Colonic mucosa (tissue), 4 donors: ENCODE results near the gene AURKA. TPM values are rescaled to one million over a fixed set of nuclear protein-coding genes. Genes with fewer than 3 reads are reported as not detected.
A peak's percentile ranks its signal among the peaks of the same experiment; 100 is the strongest.
"Not testable (repeated sequence)": the region's sequence is repeated elsewhere in the genome, so short reads cannot be mapped to it uniquely, and the experiment has no call there.

Experiments
- DNase-seq: peaks from one replicate; pipeline ENCODE4 v3.0.0-alpha.2; 2020
- H3K27ac ChIP-seq: fragments of 200-600 bp; one replicate; pipeline ENCODE4 v1.8.0; 2021
- H3K27me3 ChIP-seq: fragments of 200-600 bp; one replicate; pipeline ENCODE4 v1.8.0; 2021
- H3K36me3 ChIP-seq: fragments of 200-600 bp; one replicate; pipeline ENCODE4 v1.8.0; 2021
- H3K4me1 ChIP-seq: fragments of 200-600 bp; one replicate; pipeline ENCODE4 v1.8.0; 2021; ENCODE audit warnings: mild to moderate bottlenecking
- H3K4me3 ChIP-seq: fragments of 200-600 bp; one replicate; pipeline ENCODE4 v1.8.0; 2021
- H3K9ac ChIP-seq, 2 donors: one replicate each; pipeline ENCODE4 v1.7.0; 2013; ENCODE audit warnings: control low read depth in 2 of 2, low read depth in 2 of 2, low read length in 2 of 2
- H3K9me3 ChIP-seq: fragments of 200-600 bp; one replicate; pipeline ENCODE4 v1.8.0; 2021
- CTCF ChIP-seq: fragments of 200-600 bp; IDR thresholded peaks from one replicate; pipeline ENCODE4 v1.8.0; 2022; ENCODE audit warnings: antibody characterized with exemption, mild to moderate bottlenecking
- intact Hi-C: fragments of 100-400 bp; cut with DNase I; formaldehyde crosslinking; loops from one replicate; pipeline ENCODE4 v1.14.1; 2022
- total RNA-seq, 2 donors: library from RNA; stranded (reverse); fragmentation: NEBNext Ultra II Directional in 1 of 2; extraction: Animal tissue kit (Norgen Biotek cat#: 25700) in 1 of 2; gene quantifications; one replicate each; pipeline ENCODE4 v1.2.1, GENCODE V29; 2021
- donor health status: healthy.
- donor health status: DM: no; HTN: no; CAD: no.
- donor health status: DM: no; HTN: no; CAD: no.

Gene AURKA
- total RNA-seq, 2 donors from 2014 or later, result 25.6 to 62.4 TPM

- TF ChIP-seq CTCF, result no peak
- intact Hi-C loops, result loop anchor here (5.0 kb wide), 1 partner anchor 72 kb away; the partner anchor contains the start of gene RTF2
These were observed 3.2 kb upstream of the AURKA start for GRCh38 chr20:56395166-56395565.

GRCh38 chr20:56393653-56394052, 1.6 kb upstream of the AURKA start:
- no peaks in the 10 kb centered on the region for H3K27me3 ChIP-seq
- H3K27ac ChIP-seq, result no peak overlapping the region
- no peak for DNase-seq
- H3K36me3 ChIP-seq, result peaks cover 19% of the 10 kb centered on the region
- TF ChIP-seq CTCF, result no peak
- intact Hi-C loops, result no loop called here
- no peaks in the 10 kb centered on the region for H3K9me3 ChIP-seq
- H3K4me3 ChIP-seq, result peak overlapping the region; percentile 88
- H3K4me1 ChIP-seq, result peaks cover 6% of the 10 kb centered on the region
- H3K9ac ChIP-seq, result peak overlapping the region in 1 of 2 donors; percentile 85

More at GRCh38 chr20:56395166-56395565, 3.2 kb upstream of the AURKA start:
- H3K9ac ChIP-seq, result no peak overlapping the region
- H3K9me3 ChIP-seq, result no peaks in the 10 kb centered on the region
- H3K4me3 ChIP-seq, result no peak overlapping the region
- H3K36me3 ChIP-seq, result peaks cover 19% of the 10 kb centered on the region
- H3K4me1 ChIP-seq, result peaks cover 6% of the 10 kb centered on the region
- no peaks in the 10 kb centered on the region for H3K27me3 ChIP-seq
- no peak overlapping the region for H3K27ac ChIP-seq
- no peak for DNase-seq

- no peaks in the 10 kb centered on the region for H3K9me3 ChIP-seq
- no peak for TF ChIP-seq CTCF
- peaks cover 6% of the 10 kb centered on the region for H3K4me1 ChIP-seq
- H3K36me3 ChIP-seq, result peaks cover 16% of the 10 kb centered on the region
- H3K9ac ChIP-seq, result peak overlapping the region; percentile 80 to 85
- H3K4me3 ChIP-seq, result peak overlapping the region; percentile 88
- intact Hi-C loops, result no loop called here
- no peak for DNase-seq
- peak overlapping the region; percentile 89 for H3K27ac ChIP-seq
- no peaks in the 10 kb centered on the region for H3K27me3 ChIP-seq
These were observed 967 bp upstream of the AURKA start for GRCh38 chr20:56392881-56393482.

GRCh38 chr20:56391596-56392131, 351 bp downstream of the AURKA start:
- Histone ChIP-seq H3K27ac (peak overlapping the region; percentile 89), H3K4me1 (peaks cover 6% of the 10 kb centered on the region), H3K36me3 (peaks cover 2% of the 10 kb centered on the region), H3K9me3 (no peaks in the 10 kb centered on the region), H3K4me3 (peak overlapping the region; percentile 88), H3K27me3 (no peaks in the 10 kb centered on the region), H3K9ac (peak overlapping the region; percentile 54 to 85)
- TF ChIP-seq CTCF, result no peak
- intact Hi-C loops, result no loop called here
- DNase-seq, result peak; percentile 25

- H3K4me1 ChIP-seq, result peaks cover 6% of the 10 kb centered on the region
- H3K36me3 ChIP-seq, result no peaks in the 10 kb centered on the region
- no peak for TF ChIP-seq CTCF
- H3K27ac ChIP-seq, result peak overlapping the region; percentile 89
- no peaks in the 10 kb centered on the region for H3K27me3 ChIP-seq
- H3K4me3 ChIP-seq, result peak overlapping the region; percentile 88
- H3K9me3 ChIP-seq, result no peaks in the 10 kb centered on the region
- intact Hi-C loops, result no loop called here
- no peak for DNase-seq
- peak overlapping the region in 1 of 2 donors; percentile 65 for H3K9ac ChIP-seq
These were observed 978 bp downstream of the AURKA start for GRCh38 chr20:56391037-56391436.

- intact Hi-C loops, H3K4me3 ChIP-seq, H3K9me3 ChIP-seq, H3K9ac ChIP-seq, H3K4me1 ChIP-seq, DNase-seq, H3K36me3 ChIP-seq, H3K27ac ChIP-seq, H3K27me3 ChIP-seq: not testable (repeated sequence)
These were observed 1.6 kb downstream of the AURKA start for GRCh38 chr20:56390396-56390795.
